Gastroesophageal sphincter (tissue), 4 donors: ENCODE data around the gene TEC. TPM values are rescaled to one million over a fixed set of nuclear protein-coding genes. Genes with fewer than 3 reads are reported as not detected.

Experiments
- ATAC-seq: fragments of 150-250 bp; one replicate; pipeline ENCODE4 v1.9.1; 2016; ENCODE audit warnings: mild to moderate bottlenecking, moderate library complexity
- H3K27ac ChIP-seq, 4 donors: fragments of 200-600 bp; sonication (generic) in 3 of 4; 1 replicate in 3 of 4; 2 replicates in 1 of 4; pipeline ENCODE4 v1.5.1; 2016 to 2019
- H3K27me3 ChIP-seq: fragments of 200-600 bp; sonication (generic); one replicate; pipeline ENCODE4 v1.5.1; 2019
- H3K36me3 ChIP-seq, 2 donors: fragments of 200-600 bp; sonication (generic); one replicate each; pipeline ENCODE4 v1.5.1; 2019; ENCODE audit warnings: control low read depth in 1 of 2
- H3K4me1 ChIP-seq, 3 donors: fragments of 200-600 bp; sonication (generic); 1 replicate in 2 of 3; 2 replicates in 1 of 3; pipeline ENCODE4 v1.5.1; 2016 to 2019; ENCODE audit warnings: control low read depth in 2 of 3
- H3K4me3 ChIP-seq, 2 donors: fragments of 200-600 bp; sonication (generic); one replicate each; pipeline ENCODE4 v1.5.1; 2019; ENCODE audit warnings: mild to moderate bottlenecking in 1 of 2, moderate library complexity in 1 of 2
- H3K9me3 ChIP-seq, 3 donors: fragments of 200-600 bp; sonication (generic); one replicate each; pipeline ENCODE4 v1.5.1; 2017 to 2019; ENCODE audit warnings: control low read depth in 2 of 3
- CTCF ChIP-seq, 4 experiments: fragments of 200-600 bp in 2 of 4; fragments of 450-650 bp in 2 of 4; sonication (generic) in 1 of 4; IDR thresholded peaks; one replicate each; pipeline ENCODE4 v1.5.1; 2017 to 2019; ENCODE audit warnings: antibody characterized with exemption in 4 of 4, mild to moderate bottlenecking in 2 of 4, moderate library complexity in 2 of 4
- EP300 ChIP-seq: sonication (generic); formaldehyde crosslinking; IDR thresholded peaks from one replicate; pipeline ENCODE4 v1.6.1; 2017; ENCODE audit warnings: antibody characterized with exemption, mild to moderate bottlenecking
- POLR2A ChIP-seq, 2 donors: fragments of 450-650 bp; IDR thresholded peaks; one replicate each; pipeline ENCODE4 v1.6.1; 2017; ENCODE audit warnings: antibody characterized with exemption in 2 of 2, mild to moderate bottlenecking in 2 of 2, moderate library complexity in 1 of 2
- POLR2AphosphoS5 ChIP-seq: sonication (generic); formaldehyde crosslinking; IDR thresholded peaks from one replicate; pipeline ENCODE4 v1.6.1; 2017; ENCODE audit warnings: antibody characterized with exemption
- WGBS, 2 donors: methylation state at CpG; one replicate each; pipeline ENCODE4 v1.1.5; 2018; ENCODE audit warnings: low coverage in 1 of 2; 5-methylcytosine and 5-hydroxymethylcytosine counted together
- total RNA-seq, 4 donors: library from RNA; depleted of rRNA; stranded (reverse); fragments of >200 nt; gene quantifications; one replicate each; pipeline ENCODE4 v1.1.0, GENCODE V29; 2016

TEC gene
- total RNA-seq, 4 donors from 2014 or later = 1.9 to 6.5 (median 3.1) TPM

DNA sequence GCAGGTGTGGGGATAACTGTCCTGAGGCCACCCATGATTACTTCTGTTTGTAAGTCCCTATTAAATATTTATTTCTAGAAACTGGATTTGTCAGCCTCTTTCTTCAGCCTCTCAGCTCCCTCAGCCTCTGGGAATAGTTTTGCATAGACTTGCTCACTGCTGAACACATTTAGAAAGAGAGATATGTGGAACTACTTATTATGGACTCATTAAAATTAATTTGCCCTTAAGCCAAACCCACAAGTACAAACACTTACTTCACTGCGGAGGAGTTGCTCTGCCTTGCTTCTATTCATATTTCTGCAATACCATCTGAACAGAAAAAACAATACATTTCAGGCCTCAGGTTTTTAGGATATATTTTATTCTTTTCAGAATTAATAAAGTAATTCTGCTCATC lies 113.2 kb downstream of the TEC start:
- Histone ChIP-seq H3K27me3 (no peaks in the 10 kb centered on the region), H3K27ac (no peak overlapping the region), H3K4me3 (no peak overlapping the region), H3K9me3 (peaks cover 0 to 26% (median 0%) of the 10 kb centered on the region in 3 donors), H3K36me3 (peaks cover 0 to 29% of the 10 kb centered on the region in 2 donors), H3K4me1 (no peaks in the 10 kb centered on the region)
- ATAC-seq = no peak
- 83 to 100% methylated on average over 1 of the region's 1 CpG for WGBS, 2 donors
- TF ChIP-seq POLR2A (IDR thresholded peaks at IDR 0.05) = no peak
- no peak for TF ChIP-seq POLR2AphosphoS5
- no peak for TF ChIP-seq EP300
- no peak for TF ChIP-seq CTCF (IDR thresholded peaks at IDR 0.05)

DNA sequence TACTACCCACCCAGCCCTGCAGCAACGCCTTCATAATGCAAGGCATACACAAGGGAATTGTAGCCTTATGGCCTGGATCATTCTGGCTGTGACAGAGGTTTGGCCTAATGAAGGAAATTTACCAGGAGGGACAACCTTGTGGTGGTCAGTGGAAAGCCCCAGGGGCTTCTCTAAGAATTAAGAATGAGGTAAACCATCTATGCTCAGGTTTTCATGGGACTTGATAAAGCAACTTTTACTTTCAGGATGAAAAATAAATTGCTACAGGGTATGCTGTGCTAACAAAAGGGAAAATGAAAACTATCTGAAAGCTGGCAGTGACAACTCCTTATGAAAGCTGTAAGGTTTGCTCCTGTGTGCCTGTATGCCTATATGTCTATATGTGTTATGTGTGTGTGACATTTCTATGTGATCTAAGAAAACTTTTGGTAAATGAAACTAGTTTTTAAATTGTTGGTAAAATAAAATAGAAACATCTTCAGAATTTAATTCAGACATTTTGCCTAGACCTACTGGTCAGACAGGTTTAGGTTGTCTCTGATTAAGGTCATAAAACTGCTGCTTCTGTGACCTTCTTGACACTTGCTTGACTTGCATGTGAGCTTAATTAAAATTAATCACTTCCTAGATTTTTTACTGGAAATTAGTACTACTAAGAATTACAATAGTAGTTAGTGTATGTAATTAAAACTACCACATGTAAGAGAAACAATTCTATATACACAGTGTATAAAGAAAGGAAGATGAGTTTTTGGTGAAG lies 115.7 kb downstream of the TEC start:
- H3K9me3 ChIP-seq = peaks cover 0 to 26% (median 0%) of the 10 kb centered on the region in 3 donors
- TF ChIP-seq EP300 (no peak), POLR2AphosphoS5 (no peak), POLR2A (IDR thresholded peaks at IDR 0.05) (no peak), CTCF (IDR thresholded peaks at IDR 0.05) (no peak)
- no peak overlapping the region for H3K4me3 ChIP-seq
- WGBS, 2 donors = 60 to 100% methylated on average over 1 of the region's 1 CpG
- H3K36me3 ChIP-seq = peaks cover 0 to 31% of the 10 kb centered on the region in 2 donors
- no peaks in the 10 kb centered on the region for H3K27me3 ChIP-seq
- no peak for ATAC-seq
- peaks cover 0 to 8% (median 0%) of the 10 kb centered on the region in 3 donors for H3K4me1 ChIP-seq
- H3K27ac ChIP-seq = no peak overlapping the region

DNA sequence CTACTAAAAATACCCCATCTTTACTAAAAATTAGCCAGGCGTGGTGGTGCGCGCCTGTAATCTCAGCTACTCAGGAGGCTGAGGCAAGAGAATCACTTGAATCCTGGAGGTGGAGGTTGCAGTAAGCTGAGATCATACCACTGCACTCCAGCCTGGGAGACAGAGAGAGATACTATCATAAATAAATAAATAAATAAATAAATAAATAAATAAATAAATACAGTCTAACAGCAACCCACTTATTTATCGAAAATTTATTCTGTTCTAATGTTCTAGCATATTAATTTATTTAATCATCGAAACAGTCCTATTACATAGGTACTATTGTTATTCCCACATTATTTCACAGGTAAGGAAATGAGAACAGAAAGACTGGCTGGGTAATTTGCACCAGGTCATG lies 117.4 kb downstream of the TEC start:
- no peak overlapping the region for H3K4me3 ChIP-seq
- TF ChIP-seq POLR2AphosphoS5 (no peak), EP300 (no peak), POLR2A (IDR thresholded peaks at IDR 0.05) (no peak), CTCF (IDR thresholded peaks at IDR 0.05) (no peak)
- H3K9me3 ChIP-seq = peaks cover 0 to 26% (median 0%) of the 10 kb centered on the region in 3 donors
- peaks cover 0 to 8% (median 0%) of the 10 kb centered on the region in 3 donors for H3K4me1 ChIP-seq
- 95 to 97% methylated on average over 5 of the region's 5 CpGs for WGBS, 2 donors
- H3K27ac ChIP-seq = no peak overlapping the region
- ATAC-seq = no peak
- peaks cover 0 to 39% of the 10 kb centered on the region in 2 donors for H3K36me3 ChIP-seq
- no peaks in the 10 kb centered on the region for H3K27me3 ChIP-seq

DNA sequence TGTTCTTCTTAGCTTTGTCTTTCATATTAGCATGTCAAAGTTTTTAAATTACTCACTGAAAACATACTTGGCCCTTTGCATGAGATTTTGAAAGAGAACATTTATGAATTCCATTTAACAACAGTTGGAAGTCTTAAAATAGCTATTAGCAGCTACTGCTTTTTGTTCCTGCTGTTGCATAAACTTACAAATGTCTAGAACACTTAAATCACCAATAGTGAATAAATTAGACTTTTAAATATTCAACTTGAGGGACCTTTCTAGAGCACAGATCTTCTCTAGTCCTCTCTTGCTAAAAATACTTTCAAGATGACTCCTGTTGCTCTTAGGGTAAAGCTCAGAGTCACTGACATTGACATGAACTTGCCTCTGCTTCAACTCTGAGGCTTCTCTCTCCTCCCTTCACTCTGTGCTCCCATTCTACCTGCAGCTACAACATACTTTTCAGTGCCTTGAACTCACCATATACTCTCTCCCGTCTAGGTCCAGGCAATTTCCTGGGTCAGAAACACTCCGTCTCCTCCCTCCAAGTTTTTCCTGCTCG lies 119.7 kb downstream of the TEC start:
- ATAC-seq = no peak
- Histone ChIP-seq H3K27ac (no peak overlapping the region), H3K4me3 (no peak overlapping the region), H3K4me1 (peaks cover 0 to 8% (median 0%) of the 10 kb centered on the region in 3 donors), H3K27me3 (no peaks in the 10 kb centered on the region), H3K36me3 (peaks cover 0 to 30% of the 10 kb centered on the region in 2 donors), H3K9me3 (peaks cover 0 to 18% (median 0%) of the 10 kb centered on the region in 3 donors)
- 80 to 87% methylated on average over 2 to 3 of the region's 3 CpGs for WGBS, 2 donors
- no peak for TF ChIP-seq POLR2AphosphoS5
- TF ChIP-seq EP300 = no peak

DNA sequence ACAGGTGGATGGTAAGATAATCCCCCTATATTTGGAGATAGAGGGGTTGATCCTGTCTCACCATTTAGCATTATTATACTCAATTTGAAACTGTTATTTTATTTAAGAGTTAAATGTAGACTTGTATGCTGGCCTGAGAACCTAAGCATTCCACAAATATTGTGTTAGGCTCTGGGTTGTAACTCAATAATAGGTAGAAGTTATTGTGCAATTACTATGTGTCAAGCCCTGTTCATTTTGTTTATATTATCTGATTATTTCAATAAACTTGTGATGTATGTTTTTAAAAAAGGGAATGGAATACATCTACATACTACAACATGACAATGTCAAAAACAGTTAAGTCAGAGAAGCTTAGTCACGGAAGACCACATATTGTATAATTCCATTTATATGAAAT lies 122.0 kb downstream of the TEC start:
- TF ChIP-seq POLR2A (IDR thresholded peaks at IDR 0.05) = no peak
- no peak for TF ChIP-seq POLR2AphosphoS5
- TF ChIP-seq EP300 = no peak
- no peak for TF ChIP-seq CTCF (IDR thresholded peaks at IDR 0.05)
- H3K9me3 ChIP-seq = no peaks in the 10 kb centered on the region
- no peak for ATAC-seq
- peaks cover 0 to 8% (median 0%) of the 10 kb centered on the region in 3 donors for H3K4me1 ChIP-seq
- no peak overlapping the region for H3K27ac ChIP-seq
- no peaks in the 10 kb centered on the region for H3K27me3 ChIP-seq
- H3K4me3 ChIP-seq = no peak overlapping the region
- H3K36me3 ChIP-seq = peaks cover 0 to 27% of the 10 kb centered on the region in 2 donors
- 83% methylated on average over 1 of the region's 1 CpG; no CpG with 5 or more reads in 1 of the 2 donors for WGBS, 2 donors
